NAMALWA (cell line): ENCODE measurements around the gene GPN1.
"Not testable (repeated sequence)": the region's sequence is repeated elsewhere in the genome, so short reads cannot be mapped to it uniquely, and the experiment has no call there.

Source experiments
- DNase-seq: peaks from one replicate; pipeline ENCODE4 v3.0.0-alpha.2; 2015; ENCODE audit warnings: low spot score

GPN1 gene

DNA sequence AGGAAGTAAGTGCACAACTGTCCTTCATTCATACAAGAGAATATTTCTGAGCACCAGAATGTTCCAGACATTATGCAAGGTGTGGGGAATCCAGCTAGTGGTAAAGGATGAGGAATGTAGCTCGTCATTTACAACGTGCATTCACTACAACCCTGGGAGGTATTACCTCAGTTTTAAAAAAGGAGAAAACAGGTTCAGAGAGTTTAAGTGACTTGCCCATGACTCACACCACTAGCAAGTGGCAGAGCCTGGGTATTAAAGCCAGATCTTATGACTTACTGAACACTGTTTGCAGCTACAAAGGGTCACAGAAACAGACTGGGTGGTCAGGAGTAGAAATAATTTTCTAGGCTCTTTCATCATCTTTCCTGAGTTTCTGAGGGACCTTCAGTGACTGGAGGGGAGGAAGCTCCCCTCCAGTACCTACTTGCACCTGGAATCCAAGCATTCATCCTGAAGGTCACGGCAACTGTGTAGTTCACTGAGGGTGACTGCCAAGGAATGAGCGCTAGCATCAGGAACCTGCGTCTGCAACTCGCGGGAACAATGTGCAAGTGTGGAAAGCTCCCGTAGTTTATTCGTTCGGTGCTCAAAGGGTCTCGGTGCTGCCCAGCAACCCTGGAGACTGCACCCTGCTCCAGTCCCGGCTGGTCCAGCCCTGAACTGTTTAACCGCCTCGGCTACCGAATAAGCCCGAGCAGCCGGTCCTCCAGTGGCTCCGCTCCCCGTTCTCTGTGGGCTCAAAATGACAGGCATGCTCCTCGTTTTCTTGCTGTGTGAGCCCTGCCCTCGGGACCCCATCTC, 685 bp upstream of the GPN1 start:
- DNase-seq: peak; percentile 43

DNA sequence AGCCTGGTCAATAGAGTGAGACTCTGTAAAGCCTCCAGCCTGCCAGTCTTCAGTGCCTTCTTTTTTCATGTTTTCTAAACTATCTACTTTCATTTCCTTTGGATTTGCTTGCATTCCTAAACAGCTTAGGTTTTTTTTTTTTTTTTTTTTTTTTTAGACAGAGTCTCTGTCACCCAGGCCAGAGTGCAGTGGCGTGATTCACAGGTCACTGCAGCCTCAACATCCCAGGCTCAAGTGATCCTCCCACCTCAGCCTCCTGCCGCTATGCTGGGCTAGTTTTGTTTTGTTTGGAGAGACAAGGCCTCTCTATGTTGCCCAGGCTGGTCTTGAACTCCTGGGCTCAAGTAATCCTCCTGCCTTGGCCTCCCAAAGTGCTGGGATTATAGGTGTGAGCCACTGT, 1.4 kb downstream of the GPN1 start:
- not testable (repeated sequence) for DNase-seq

DNA sequence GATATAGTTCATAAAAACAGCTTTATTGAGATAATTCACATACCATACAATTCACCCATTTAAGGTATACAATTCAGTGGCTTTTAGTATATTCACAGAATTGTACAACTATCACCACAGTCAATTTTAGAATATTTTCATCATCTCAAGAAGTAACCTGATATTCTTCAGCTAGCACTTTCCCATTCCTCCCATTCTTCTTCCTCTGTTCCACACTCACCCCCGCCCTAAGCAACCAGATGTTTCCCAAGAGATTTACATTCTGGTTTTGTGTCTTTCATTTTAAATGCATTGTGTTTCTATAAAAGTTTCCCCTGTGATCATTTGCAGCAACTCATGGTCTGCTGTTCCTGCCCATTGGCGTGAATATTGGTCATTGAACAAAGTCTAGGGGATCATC, 5.4 kb downstream of the GPN1 start:
- no peak for DNase-seq

DNA sequence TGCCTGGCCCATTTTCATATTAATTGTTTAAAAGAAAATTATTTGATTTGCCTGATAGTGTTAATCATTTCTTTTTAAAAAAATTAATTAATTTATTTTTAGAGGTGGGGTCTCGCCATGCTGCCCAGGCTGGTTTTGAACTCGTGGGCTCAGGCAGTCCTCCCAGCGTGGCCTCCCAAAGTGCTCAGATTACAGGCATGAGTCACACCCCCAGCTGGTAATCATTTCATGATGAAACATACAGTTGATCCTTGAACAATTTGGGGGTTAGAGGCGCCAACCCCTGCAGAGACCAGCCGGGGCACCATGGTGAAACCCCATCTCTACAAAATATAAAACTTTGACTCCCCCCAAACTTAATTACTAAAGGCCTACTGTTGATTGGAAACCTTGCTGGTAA, 7.9 kb downstream of the GPN1 start:
- no peak for DNase-seq

DNA sequence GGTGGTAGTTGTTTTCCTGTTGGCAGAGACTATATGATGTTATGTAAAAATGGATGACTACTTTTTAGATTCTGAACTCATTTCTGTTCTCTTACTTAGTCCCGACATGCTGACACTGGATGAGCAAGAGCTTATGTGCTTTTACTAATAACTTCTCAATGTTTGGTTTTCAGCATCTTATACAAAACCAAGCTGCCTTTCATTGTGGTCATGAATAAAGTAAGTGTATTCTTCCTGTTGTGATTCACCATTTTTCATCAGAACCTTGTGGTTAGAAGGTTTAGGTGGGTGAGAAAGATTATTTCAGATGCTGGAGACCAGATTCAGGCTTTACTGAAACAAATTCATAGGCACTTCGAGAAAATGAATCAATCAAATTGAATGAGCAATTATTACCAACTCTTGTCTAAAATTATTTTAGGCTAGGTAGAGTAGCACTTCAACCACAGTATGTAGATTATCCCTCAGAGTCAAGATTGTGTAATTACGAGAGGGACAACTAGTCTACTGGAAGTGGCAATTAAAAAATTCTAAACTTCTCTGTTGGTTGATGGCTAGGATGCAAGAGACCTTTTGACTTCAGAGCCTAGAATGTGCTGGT, 9.3 kb downstream of the GPN1 start:
- no peak for DNase-seq

DNA sequence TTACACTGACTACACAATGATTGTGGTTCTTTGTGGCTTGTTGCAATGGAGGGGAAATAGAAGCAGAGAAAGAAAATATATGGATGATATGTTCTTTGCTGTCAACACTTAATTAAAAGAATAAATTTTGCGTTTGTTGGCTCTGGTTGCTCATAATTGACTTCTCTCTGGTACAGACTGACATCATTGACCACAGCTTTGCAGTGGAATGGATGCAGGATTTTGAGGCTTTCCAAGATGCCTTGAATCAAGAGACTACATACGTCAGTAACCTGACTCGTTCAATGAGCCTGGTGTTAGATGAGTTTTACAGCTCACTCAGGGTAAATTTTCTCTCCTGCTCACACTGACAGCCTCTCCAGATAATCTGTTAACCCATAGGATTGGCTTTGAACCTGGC, 9.9 kb downstream of the GPN1 start:
- DNase-seq: no peak

DNA sequence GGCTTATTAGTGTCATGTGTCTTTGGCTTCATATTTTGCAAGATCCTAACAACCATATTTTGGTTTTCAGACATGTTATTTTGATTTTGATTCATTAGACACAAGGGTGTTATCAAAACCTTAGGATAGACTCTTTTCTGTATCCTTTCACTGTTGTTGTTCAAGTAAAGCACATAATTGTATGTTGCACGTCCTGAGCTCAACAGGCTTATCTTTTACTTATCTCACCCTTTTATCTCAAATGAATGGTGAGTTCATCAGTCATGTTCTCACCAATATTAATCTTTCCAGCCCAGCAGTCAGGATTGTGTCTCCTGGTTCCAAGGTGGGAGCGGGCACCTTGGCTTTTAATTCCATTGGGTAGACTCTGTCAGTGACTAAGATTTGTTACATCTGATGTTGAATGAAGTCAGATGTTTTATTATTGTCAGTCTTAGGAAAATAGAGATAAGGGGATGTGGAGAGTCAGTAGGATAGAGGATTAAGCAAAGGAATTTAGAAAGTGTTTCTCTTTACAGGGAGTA, 11.9 kb downstream of the GPN1 start:
- no peak for DNase-seq

DNA sequence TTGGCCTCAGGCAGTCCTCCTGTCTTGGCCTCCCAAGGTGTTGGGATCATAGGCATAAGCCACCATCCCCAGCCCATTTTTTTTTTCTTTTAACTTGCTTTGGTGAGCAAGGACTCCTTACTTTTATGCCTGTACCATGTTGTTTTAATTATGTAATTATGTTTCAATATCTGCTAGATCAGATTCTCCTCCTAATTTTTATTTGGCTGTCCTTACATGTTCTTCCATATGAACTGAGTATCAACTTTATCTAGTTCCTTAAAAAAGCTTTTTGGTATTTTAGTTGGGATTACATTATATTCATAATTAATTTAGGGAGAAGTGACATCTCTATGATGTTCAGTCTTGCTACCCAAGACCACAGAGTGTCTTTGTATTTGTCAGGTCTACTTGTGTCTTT, 16.3 kb downstream of the GPN1 start:
- no peak for DNase-seq

DNA sequence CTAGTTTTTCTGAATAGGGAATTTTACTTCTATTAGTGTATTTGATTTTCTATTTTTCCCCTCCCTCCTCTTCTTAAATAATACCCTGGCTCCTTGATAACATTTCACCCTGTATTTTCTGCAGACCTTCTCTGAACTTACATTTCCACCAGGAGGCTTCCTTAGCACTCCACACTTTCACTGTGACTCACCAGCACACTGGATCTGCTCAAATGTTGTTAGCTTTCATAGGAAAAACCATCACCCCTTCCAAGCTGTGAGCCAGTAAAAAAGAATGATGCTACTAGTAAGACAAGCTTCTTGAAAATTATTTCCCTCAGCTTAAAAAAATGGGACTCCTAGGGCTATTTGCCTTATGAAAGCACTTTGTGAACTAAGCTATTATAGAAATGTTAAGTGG, 18.4 kb downstream of the GPN1 start:
- DNase-seq: no peak

DNA sequence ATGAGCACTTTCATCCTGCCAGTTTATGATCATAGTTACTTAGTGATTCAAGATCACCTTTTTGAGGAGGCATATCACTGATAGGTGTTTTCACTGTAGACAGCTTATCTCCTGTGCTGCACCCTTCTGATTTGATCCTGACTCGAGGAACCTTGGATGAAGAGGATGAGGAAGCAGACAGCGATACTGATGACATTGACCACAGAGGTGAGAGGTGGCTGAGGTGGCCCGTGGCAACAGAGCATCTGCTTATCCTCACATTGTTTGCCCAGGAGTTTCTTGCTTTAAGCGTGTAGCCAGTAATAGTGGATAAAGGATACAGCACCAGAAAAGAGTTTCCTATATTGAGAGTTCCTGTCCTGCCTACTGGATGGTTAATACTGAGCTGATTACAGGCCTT, 18.9 kb downstream of the GPN1 start:
- DNase-seq: no peak

DNA sequence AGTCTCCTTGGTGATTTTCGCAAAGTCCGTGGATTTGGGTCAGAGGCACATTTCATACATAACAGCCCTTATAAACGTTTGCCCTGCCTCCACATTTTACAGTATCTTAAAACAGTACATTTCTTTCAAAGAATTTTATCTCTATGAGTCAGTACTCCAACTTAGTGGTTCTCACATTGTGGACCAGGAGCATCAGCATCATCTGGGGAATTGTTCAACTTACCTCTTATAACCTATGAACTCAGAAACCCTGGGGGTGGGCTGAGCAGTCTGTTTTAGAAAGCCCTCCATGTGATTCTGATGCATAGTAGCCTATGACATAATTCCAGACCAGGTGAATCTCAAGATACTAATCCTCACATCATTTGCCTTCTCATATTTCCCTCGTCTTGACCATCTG, 22.2 kb downstream of the GPN1 start:
- DNase-seq: no peak

DNA sequence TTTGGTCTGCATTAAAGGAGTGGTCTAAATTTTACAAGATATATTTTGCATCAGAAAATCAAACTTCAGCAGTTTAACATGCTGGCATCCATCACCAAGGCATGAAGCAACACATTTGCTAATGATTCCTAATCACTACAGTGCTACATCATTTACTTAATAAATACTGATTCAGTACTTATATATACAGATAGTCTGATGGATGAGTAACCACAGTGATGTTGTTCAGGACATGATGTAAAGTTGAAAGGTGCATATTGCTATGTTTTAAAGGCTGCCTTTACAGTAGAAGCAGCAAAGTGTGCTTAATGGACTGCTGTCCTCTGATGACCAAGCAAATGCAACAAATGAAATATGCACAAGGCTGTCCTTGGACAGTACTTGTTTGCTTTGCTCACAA, 23.5 kb downstream of the GPN1 start:
- DNase-seq: no peak

DNA sequence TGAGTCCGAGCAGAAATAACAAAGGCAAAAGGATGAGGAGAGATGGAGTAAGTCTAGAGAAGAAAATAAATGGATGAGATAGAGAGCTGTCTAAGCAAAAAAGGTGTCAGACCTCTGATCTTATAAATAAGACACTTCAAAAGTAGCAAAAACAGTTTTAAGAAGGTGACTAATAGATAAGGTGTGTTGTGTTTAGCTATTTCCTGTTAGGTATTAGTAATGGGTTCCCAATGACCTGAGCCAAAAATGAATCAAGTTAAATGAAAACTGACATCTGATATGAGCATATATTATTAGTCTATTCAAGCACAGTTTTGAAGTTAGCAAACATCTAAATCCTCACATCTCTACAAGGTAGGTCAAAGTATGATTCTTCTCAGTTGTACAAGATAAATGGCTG, 23.9 kb downstream of the GPN1 start:
- DNase-seq: no peak

DNA sequence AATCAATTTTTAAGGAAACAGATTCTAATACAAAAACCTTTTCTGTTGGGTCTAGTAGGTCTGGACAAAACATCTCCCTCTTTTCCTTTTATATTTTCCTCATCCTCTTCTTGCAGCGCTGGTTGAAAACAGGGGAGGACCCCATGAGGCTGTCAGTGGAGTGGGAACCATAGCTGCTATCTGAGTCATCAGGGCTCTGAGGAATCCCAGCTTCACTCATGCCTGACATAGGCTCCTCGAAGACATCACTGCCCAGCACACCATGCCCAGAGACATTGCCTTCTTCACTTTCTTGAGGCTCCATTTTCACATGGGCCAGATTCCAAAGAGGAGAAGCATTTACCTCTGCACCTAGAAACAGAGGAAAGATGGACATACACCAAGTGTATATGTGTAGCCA, 24.5 kb downstream of the GPN1 start:
- DNase-seq: no peak

DNA sequence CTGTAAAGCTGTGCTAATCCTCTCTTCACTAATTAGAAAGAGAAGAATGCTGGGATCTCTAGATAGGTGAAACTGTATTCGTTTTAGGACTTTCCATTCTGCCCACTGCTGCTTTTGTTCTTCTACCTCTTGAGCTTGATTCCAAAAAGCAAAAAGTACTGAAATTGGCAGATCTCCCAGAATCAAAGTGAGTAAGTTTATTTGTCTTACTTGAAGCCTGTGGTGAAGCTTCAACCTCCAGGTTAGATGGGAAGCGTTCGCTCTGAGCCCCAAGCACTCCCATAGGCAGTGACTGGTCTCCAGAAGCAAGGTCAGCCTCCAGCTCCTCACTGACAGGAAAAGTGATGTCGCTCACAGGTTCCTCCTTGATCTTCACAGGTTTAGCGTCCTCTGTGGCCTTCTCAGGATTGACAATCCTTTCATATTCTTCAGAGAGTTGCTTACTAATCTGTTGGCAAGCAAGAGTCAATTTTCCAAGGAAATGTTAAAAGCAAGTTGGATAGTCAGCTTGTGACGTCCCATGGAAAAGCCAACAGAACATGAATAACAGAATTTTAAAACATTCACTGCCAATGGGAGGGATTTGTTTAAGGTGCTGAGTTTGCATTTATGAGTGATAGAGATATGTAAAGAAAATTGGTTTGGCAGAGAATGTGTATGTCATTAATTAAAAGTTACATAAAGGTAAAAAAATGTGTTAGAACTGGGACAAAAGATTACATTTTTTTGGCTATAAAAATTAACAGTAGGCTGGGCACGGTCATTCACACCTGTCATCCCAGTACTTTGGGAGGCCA, 26.5 kb downstream of the GPN1 start:
- DNase-seq: no peak

DNA sequence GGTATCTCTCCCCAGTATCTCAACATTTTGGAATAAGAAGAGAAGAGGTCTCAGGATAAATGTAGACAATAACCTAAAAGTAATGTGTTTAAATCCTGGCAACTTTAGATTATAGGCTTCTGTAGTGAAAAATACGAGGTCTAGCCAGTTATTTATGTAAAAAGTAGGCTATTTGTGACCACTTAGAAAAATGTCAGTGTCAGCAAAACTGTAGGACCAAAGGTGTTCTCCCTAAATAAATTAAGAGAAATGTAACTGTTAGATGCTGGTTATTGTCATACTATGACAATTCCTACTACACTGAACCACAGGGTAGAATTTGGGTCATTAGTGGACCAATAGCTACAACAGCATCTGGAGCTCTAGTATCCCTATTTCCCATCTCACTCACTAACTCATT, 32.5 kb downstream of the GPN1 start:
- no peak for DNase-seq

DNA sequence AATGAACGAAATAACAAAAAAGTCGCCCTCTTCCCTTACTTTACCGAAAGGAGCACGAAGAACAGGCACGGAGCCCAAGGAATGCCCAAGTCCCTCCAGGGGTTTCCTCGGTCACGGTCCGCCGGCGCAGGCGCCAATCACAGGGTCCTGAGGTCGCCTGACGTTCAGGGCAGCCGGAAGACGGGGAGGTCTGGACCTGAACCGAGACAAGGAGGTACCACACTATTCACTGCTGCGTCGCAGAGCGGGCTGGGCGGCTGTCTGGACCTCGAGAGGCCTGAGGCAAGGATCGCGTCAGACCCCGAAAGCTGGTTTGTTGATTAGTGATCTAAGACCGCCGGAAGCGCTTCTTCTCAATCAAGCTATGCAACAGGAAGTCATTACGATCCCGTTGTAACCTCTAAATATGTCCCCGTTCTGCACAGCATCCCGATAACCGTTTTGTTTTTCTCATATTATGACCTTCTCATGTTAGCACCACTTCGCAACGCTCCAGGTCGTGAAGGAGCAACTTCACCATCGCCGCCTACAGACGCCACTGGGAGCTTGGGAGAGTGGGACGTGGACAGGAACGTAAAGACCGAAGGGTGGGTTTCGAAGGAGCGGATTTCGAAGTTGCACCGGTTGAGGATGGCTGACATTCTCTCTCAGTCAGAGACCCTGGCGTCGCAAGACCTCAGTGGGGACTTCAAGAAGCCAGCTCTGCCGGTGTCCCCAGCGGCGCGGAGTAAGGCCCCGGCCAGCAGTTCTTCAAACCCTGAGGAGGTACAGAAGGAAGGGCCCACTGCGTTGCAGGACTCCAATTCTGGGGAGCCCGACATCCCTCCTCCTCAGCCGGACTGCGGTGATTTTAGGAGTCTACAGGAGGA, 34.7 kb downstream of the GPN1 start, which contains the start of the genes SLC4A1AP and SUPT7L:
Gene SLC4A1AP, plus strand, starts transcription at position 605 of the 869 bp plus-strand sequence. Its CDS starts 26 bp downstream, at position 631.
Gene SUPT7L, minus strand, starts transcription at position 330 of the 869 bp plus-strand sequence. CDS start 1,422 bp downstream, outside the sequence.
- DNase-seq: peak; percentile 90

DNA sequence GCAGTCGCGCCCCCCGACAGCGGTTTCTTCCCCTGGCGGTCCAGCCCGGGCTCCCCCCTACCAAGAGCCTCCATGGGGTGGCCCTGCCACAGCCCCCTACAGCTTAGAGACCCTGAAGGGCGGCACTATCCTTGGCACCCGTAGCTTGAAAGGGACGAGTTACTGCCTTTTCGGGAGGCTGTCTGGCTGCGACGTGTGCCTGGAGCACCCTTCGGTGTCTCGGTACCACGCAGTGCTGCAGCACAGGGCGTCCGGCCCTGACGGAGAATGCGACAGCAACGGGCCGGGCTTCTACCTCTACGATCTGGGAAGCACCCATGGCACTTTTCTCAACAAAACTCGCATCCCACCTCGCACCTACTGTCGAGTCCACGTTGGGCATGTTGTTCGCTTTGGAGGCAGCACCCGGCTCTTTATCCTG, 35.3 kb downstream of the GPN1 start:
- DNase-seq: no peak

DNA sequence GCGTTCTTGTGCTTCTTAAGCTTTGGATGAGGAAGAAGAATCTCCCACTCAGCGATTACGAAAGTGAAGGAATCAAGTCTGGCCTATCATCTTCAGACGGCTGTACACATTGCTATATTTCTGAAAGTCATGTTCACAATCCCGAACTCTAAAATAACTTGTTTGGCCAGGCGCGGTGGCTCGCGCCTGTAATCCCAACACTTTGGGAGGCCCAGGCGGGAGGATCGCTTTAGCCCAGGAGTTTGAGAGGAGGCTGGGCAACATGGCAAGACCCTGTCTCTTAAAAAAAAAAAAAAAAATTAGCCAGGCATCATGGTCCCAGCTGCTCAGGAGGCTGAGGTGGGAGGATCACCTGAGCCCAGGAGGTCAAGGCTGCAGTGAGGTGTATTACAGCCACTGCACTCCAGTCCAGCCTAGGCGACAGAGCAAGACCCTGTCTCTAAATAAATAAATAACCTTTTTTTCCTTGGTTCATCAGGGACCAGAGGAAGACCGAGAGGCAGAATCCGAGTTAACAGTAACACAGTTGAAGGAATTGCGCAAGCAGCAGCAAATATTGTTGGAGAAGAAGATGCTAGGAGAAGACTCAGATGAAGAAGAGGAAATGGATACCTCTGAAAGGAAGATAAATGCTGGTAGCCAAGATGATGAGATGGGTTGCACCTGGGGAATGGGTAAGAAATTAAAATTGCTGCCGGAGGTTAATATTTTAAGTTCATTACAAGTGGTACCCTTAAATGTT, 35.9 kb downstream of the GPN1 start:
- DNase-seq: no peak

DNA sequence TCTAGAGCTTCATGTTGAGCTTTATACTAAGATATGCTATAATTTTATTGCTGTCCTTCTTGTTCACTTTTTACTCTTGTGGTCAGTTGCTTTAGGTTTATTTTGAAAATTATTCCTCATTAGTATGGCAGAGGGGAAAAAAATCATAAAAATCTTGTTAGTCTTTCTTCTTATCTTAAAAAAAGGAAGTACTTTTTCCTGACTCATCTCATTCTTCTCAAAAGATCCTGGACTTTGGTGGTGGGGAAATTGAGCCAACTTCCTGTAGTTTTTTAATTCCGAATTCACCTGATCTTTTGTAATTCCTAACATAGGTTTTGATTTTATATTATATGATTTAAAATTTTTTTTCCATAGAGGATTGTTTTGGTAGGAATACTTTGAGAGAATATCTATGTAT, 38.6 kb downstream of the GPN1 start:
- DNase-seq: no peak

DNA sequence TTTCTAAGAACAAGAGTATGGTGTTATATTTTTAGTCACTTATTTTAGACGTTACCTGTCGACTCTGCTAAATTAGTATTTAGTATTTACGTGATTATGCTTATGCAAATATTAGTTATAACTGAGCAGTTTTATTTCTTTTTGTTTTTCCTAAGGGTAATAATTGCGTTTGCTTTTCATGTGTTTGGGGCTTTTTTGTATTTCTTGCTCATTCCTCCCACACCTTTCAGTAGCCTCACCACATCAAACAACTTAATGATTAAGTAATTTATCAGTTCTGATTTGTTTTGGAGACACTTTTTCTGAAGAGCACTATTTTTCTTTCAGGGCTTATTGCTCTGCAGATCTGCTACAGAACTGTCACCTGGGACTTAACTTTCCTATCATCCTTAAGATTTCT, 42.4 kb downstream of the GPN1 start:
- DNase-seq: no peak
